ENCODE results near the gene PAOX. TPM values are rescaled to one million over a fixed set of nuclear protein-coding genes. Genes with fewer than 3 reads are reported as not detected.
"Not testable (repeated sequence)": the region's sequence is repeated elsewhere in the genome, so short reads cannot be mapped to it uniquely, and the experiment has no call there.

The PAOX gene
- total RNA-seq, 2 experiments from 2014 or later: 8.8 to 9.6 TPM

DNA sequence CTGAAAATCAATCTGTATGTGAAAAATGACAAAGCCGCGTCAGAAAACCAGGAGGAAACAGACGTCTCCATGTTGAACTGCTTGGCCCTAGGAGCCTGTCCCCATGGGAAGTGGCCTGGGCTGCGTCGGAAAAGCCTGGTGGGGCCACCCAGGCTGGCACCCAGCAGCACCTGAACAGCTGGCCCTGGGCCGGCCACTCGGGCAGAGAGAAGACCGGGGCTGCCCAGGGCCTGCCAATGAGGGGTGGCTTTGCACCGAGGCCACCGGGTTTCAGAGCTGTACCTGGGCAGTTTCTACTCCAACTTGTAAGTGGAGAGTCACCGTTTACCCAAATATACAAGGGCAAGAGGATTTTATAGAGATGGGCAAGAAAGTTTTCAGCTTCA is 20.1 kb upstream of the PAOX start:
- POLR2A ChIA-PET: no interaction called here
- intact Hi-C loops (cut with micrococcal nuclease): loop anchor here (2.0 to 5.0 kb wide), 3 partner anchors 14 to 52 kb away; partner anchors contain the start of genes ECHS1, MTG1, TUBGCP2 and ZNF511
- Mint-ChIP-seq H3K27me3 (no peaks in the 10 kb centered on the region), H3K4me3 (no peak overlapping the region), H3K36me3 (peaks cover 9% of the 10 kb centered on the region), H3K27ac (no peak overlapping the region), H3K4me1 (ENCODE audit: low read depth) (peaks cover 3% of the 10 kb centered on the region), H3K9me3 (no peaks in the 10 kb centered on the region)
- CTCF ChIA-PET: interaction anchor here (1.7 kb wide), 1 partner anchor 29 kb away, joined by 5 read pairs; no protein-coding TSS in a partner anchor
- DNase-seq: no peak

GRCh38 chr10:133359554-133359971 is 19.5 kb upstream of the PAOX start:
- ChIA-PET POLR2A (no interaction called here), CTCF (interaction anchor here (1.7 kb wide), 1 partner anchor 30 kb away, joined by 5 read pairs; no protein-coding TSS in a partner anchor)
- Mint-ChIP-seq H3K4me1 (ENCODE audit: low read depth) (peaks cover 3% of the 10 kb centered on the region), H3K27me3 (no peaks in the 10 kb centered on the region), H3K4me3 (no peak overlapping the region), H3K9me3 (no peaks in the 10 kb centered on the region), H3K27ac (no peak overlapping the region), H3K36me3 (peaks cover 10% of the 10 kb centered on the region)
- DNase-seq: peak; percentile 32
- intact Hi-C loops (cut with micrococcal nuclease): loop anchor here (2.0 to 5.0 kb wide), 3 partner anchors 13 to 52 kb away; partner anchors contain the start of genes ECHS1, MTG1, TUBGCP2 and ZNF511

- intact Hi-C loops (cut with micrococcal nuclease): loop anchor here (2.0 to 5.0 kb wide), 3 partner anchors 13 to 53 kb away; partner anchors contain the start of genes ECHS1, MTG1, TUBGCP2 and ZNF511
- H3K4me3 Mint-ChIP-seq: no peak overlapping the region
- H3K27ac Mint-ChIP-seq: no peak overlapping the region
- no peaks in the 10 kb centered on the region for H3K9me3 Mint-ChIP-seq
- no peak for DNase-seq
- peaks cover 3% of the 10 kb centered on the region for H3K4me1 Mint-ChIP-seq (ENCODE audit: low read depth)
- H3K27me3 Mint-ChIP-seq: no peaks in the 10 kb centered on the region
- H3K36me3 Mint-ChIP-seq: peaks cover 13% of the 10 kb centered on the region
- CTCF ChIA-PET: interaction anchor here (1.7 kb wide), 1 partner anchor 31 kb away, joined by 5 read pairs; no protein-coding TSS in a partner anchor
- POLR2A ChIA-PET: no interaction called here
Measured at GRCh38 chr10:133359972-133360610, 19.0 kb upstream of the PAOX start.

- DNase-seq: no peak
- H3K36me3 Mint-ChIP-seq: peaks cover 10% of the 10 kb centered on the region
- H3K9me3 Mint-ChIP-seq: no peaks in the 10 kb centered on the region
- CTCF ChIA-PET: interaction anchor here (2.6 kb wide), 1 partner anchor 32 kb away, joined by 13 read pairs; no protein-coding TSS in a partner anchor
- no peak overlapping the region for H3K4me3 Mint-ChIP-seq
- no peak overlapping the region for H3K27ac Mint-ChIP-seq
- POLR2A ChIA-PET: no interaction called here
- no peaks in the 10 kb centered on the region for H3K27me3 Mint-ChIP-seq
- peaks cover under 1% of the 10 kb centered on the region for H3K4me1 Mint-ChIP-seq (ENCODE audit: low read depth)
- intact Hi-C loops (cut with micrococcal nuclease): no loop called here
Measured at GRCh38 chr10:133361227-133361626, 17.8 kb upstream of the PAOX start.

- H3K9me3 Mint-ChIP-seq: no peaks in the 10 kb centered on the region
- CTCF ChIA-PET: interaction anchor here (2.6 kb wide), 1 partner anchor 33 kb away, joined by 13 read pairs; no protein-coding TSS in a partner anchor
- no peak for DNase-seq
- no peak overlapping the region for H3K4me3 Mint-ChIP-seq
- no peaks in the 10 kb centered on the region for H3K4me1 Mint-ChIP-seq (ENCODE audit: low read depth)
- peaks cover 10% of the 10 kb centered on the region for H3K36me3 Mint-ChIP-seq
- intact Hi-C loops (cut with micrococcal nuclease): no loop called here
- no peak overlapping the region for H3K27ac Mint-ChIP-seq
- POLR2A ChIA-PET: no interaction called here
- H3K27me3 Mint-ChIP-seq: no peaks in the 10 kb centered on the region
Measured at GRCh38 chr10:133361773-133362441, 17.2 kb upstream of the PAOX start.

DNA sequence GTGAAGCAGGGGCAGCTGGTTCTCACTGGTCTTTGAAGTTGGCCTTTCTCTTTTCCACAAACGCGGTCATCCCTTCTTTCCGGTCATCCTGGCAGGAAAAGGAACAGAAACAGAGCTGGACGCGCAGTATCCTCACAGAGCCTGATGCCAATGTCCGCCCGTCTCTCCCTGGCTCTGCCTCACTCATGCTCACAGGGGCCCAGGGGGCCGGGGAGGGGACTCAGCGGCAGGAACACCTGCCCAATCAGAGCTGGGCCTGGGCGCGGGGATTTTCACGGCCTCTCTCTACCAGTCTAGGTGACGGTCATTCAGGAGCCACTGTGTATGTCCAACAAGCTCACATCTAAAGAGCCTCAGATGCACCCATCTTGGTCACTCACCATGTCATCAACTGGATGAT is 16.2 kb upstream of the PAOX start:
- H3K4me1 Mint-ChIP-seq (ENCODE audit: low read depth): no peaks in the 10 kb centered on the region
- H3K27me3 Mint-ChIP-seq: no peaks in the 10 kb centered on the region
- no peak overlapping the region for H3K4me3 Mint-ChIP-seq
- CTCF ChIA-PET: interaction anchor here (2.6 kb wide), 1 partner anchor 33 kb away, joined by 13 read pairs; no protein-coding TSS in a partner anchor
- no peaks in the 10 kb centered on the region for H3K9me3 Mint-ChIP-seq
- peaks cover 13% of the 10 kb centered on the region for H3K36me3 Mint-ChIP-seq
- intact Hi-C loops (cut with micrococcal nuclease): no loop called here
- no peak for DNase-seq
- H3K27ac Mint-ChIP-seq: no peak overlapping the region
- POLR2A ChIA-PET: no interaction called here

DNA sequence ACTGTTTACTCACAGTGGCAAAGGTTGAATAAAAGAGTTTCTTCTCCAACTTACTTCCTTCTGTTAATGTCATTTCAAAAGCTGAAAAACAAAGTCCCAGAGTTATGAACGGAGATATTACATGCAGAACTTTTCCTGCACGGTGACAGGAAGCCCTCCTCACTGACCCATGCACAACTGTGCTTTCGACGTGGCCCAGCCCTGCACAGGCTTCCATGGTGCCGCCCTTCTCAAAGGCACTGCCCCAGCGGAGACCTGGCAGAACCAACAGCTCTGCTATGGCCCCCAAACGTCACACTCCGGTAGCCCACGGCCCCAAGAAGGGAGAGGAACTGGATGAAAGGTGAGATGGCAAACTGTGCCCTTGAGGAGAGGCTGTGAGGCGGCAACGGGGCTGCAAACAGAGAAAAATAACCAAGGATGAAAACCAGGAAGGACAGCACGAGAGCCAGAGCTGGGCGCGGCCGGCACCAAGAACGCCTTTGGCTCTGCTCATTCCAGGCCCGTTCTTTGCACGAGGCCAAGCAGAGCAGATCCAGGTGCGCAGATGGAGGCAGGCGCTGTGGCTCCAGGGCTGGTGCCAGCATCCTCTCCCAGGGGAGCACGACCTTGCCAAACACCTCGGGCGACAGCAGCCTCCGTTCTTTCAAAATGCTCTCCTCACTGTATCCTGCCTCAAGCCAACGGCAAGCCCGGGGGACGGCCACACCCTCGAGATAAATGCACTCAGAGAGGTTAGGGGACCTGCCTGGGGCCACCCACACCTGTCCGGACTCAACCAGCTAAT is 14.2 kb upstream of the PAOX start:
- H3K36me3 Mint-ChIP-seq: peaks cover 21% of the 10 kb centered on the region
- H3K27me3 Mint-ChIP-seq: no peaks in the 10 kb centered on the region
- no peaks in the 10 kb centered on the region for H3K9me3 Mint-ChIP-seq
- intact Hi-C loops (cut with micrococcal nuclease): no loop called here
- ChIA-PET POLR2A (no interaction called here), CTCF (no interaction called here)
- no peaks in the 10 kb centered on the region for H3K4me1 Mint-ChIP-seq (ENCODE audit: low read depth)
- no peak overlapping the region for H3K4me3 Mint-ChIP-seq
- DNase-seq: no peak
- H3K27ac Mint-ChIP-seq: no peak overlapping the region

GRCh38 chr10:133365461-133366129 is 13.5 kb upstream of the PAOX start:
- Mint-ChIP-seq H3K4me3 (no peak overlapping the region), H3K4me1 (ENCODE audit: low read depth) (no peaks in the 10 kb centered on the region), H3K36me3 (peaks cover 23% of the 10 kb centered on the region), H3K9me3 (no peaks in the 10 kb centered on the region), H3K27me3 (no peaks in the 10 kb centered on the region), H3K27ac (no peak overlapping the region)
- POLR2A ChIA-PET: no interaction called here
- no peak for DNase-seq
- CTCF ChIA-PET: no interaction called here
- intact Hi-C loops (cut with micrococcal nuclease): no loop called here

- no peak for DNase-seq
- Mint-ChIP-seq H3K9me3 (no peaks in the 10 kb centered on the region), H3K36me3 (peaks cover 23% of the 10 kb centered on the region), H3K4me1 (ENCODE audit: low read depth) (no peaks in the 10 kb centered on the region), H3K27ac (no peak overlapping the region), H3K4me3 (no peak overlapping the region), H3K27me3 (no peaks in the 10 kb centered on the region)
- POLR2A ChIA-PET: no interaction called here
- intact Hi-C loops (cut with micrococcal nuclease): no loop called here
- CTCF ChIA-PET: no interaction called here
Measured at GRCh38 chr10:133366130-133366478, 13.0 kb upstream of the PAOX start.

- DNase-seq: no peak
- no peak overlapping the region for H3K27ac Mint-ChIP-seq
- no peaks in the 10 kb centered on the region for H3K4me1 Mint-ChIP-seq (ENCODE audit: low read depth)
- no peak overlapping the region for H3K4me3 Mint-ChIP-seq
- H3K9me3 Mint-ChIP-seq: no peaks in the 10 kb centered on the region
- ChIA-PET CTCF (no interaction called here), POLR2A (no interaction called here)
- intact Hi-C loops (cut with micrococcal nuclease): no loop called here
- no peaks in the 10 kb centered on the region for H3K27me3 Mint-ChIP-seq
- peaks cover 23% of the 10 kb centered on the region for H3K36me3 Mint-ChIP-seq
Measured at GRCh38 chr10:133366751-133367150, 12.3 kb upstream of the PAOX start.

DNA sequence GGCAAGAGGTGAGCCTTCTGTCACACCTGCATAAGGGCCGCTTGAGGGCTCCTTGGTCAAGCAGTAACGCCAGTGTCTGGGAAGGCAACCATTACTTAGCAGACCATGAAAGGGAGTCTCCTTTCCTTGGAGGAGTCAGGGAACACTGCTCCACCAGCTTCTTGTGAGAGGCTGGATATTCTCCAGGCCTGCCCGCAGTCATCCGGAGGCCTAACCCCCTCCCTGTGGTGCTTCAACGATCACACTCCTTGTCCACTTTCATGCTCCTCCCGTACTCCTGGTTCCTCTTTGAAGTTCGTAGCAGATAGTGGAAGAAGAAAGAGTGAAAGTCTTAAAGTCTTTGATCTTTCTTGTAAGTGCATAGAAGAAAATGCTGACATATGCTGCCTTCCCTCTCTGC is 11.6 kb upstream of the PAOX start:
- intact Hi-C loops (cut with micrococcal nuclease); H3K4me3 Mint-ChIP-seq; H3K4me1 Mint-ChIP-seq (ENCODE audit: low read depth); H3K9me3 Mint-ChIP-seq; CTCF ChIA-PET; H3K27ac Mint-ChIP-seq; DNase-seq; H3K27me3 Mint-ChIP-seq; POLR2A ChIA-PET: not testable (repeated sequence)
- H3K36me3 Mint-ChIP-seq: peaks cover 17% of the 10 kb centered on the region

GRCh38 chr10:133368153-133368552 is 10.9 kb upstream of the PAOX start:
- POLR2A ChIA-PET: no interaction called here
- H3K4me1 Mint-ChIP-seq (ENCODE audit: low read depth): peaks cover 4% of the 10 kb centered on the region

More at GRCh38 chr10:133368153-133368552, 10.9 kb upstream of the PAOX start:
- no peaks in the 10 kb centered on the region for H3K27me3 Mint-ChIP-seq
- no peak overlapping the region for H3K27ac Mint-ChIP-seq
- no peaks in the 10 kb centered on the region for H3K9me3 Mint-ChIP-seq
- H3K36me3 Mint-ChIP-seq: peaks cover 17% of the 10 kb centered on the region
- CTCF ChIA-PET: no interaction called here
- H3K4me3 Mint-ChIP-seq: no peak overlapping the region
- DNase-seq: no peak
- intact Hi-C loops (cut with micrococcal nuclease): no loop called here
